GM23338 (cell line): ENCODE data around the gene EGFL8. TPM values are rescaled to one million over a fixed set of nuclear protein-coding genes. Genes with fewer than 3 reads are reported as not detected.

Experiments
- ATAC-seq: fragments of 200-7000 bp; cut with Tn5 transposase; 3 replicates; pipeline ENCODE4 v1.9.1; 2020
- DNase-seq: peaks from one replicate; pipeline ENCODE4 v3.0.0-alpha.2; 2015; ENCODE audit warnings: low spot score
- H2AFZ ChIP-seq: fragments of 200-600 bp; sonication (generic); 2 replicates; pipeline ENCODE4 v1.8.0; 2016; ENCODE audit warnings: antibody characterized with exemption, mild to moderate bottlenecking, moderate library complexity
- H3F3A ChIP-seq: fragments of 200-600 bp; sonication (generic); replicated peaks from 2 replicates; pipeline ENCODE4 v1.8.0; 2017; ENCODE audit warnings: antibody characterized with exemption, mixed run types, low read depth
- H3K27ac ChIP-seq: fragments of 200-600 bp; sonication (generic); 2 replicates; pipeline ENCODE4 v1.6.1; 2016; ENCODE audit warnings: low read depth
- H3K27me3 ChIP-seq: fragments of 200-600 bp; sonication (generic); 2 replicates; pipeline ENCODE4 v1.8.0; 2016; ENCODE audit warnings: mild to moderate bottlenecking, mixed run types, moderate library complexity; ENCODE audit not compliant: insufficient read depth
- H3K36me3 ChIP-seq: fragments of 200-600 bp; sonication (generic); 2 replicates; pipeline ENCODE4 v1.8.0; 2016; ENCODE audit warnings: mild to moderate bottlenecking; ENCODE audit not compliant: insufficient read depth
- H3K4me1 ChIP-seq: fragments of 200-600 bp; sonication (generic); 2 replicates; pipeline ENCODE4 v1.8.0; 2016; ENCODE audit warnings: mild to moderate bottlenecking, moderate library complexity; ENCODE audit not compliant: insufficient read depth
- H3K4me2 ChIP-seq: fragments of 200-600 bp; sonication (generic); 2 replicates; pipeline ENCODE4 v1.7.1; 2017; ENCODE audit warnings: mixed run types
- H3K4me3 ChIP-seq: fragments of 200-600 bp; sonication (generic); 2 replicates; pipeline ENCODE4 v1.6.1; 2016; ENCODE audit warnings: mixed run types
- H3K79me2 ChIP-seq: fragments of 200-600 bp; sonication (generic); replicated peaks from 2 replicates; pipeline ENCODE4 v1.8.0; 2017; ENCODE audit warnings: mild to moderate bottlenecking; ENCODE audit not compliant: insufficient read depth
- H3K9me2 ChIP-seq: fragments of 200-600 bp; sonication (generic); 2 replicates; pipeline ENCODE4 v1.8.0; 2017; ENCODE audit not compliant: insufficient read depth
- H4K20me1 ChIP-seq: fragments of 200-600 bp; sonication (generic); replicated peaks from 2 replicates; pipeline ENCODE4 v1.8.0; 2017; ENCODE audit warnings: mild to moderate bottlenecking; ENCODE audit not compliant: insufficient read depth
- H3K27ac Mint-ChIP-seq: 2 replicates; pipeline ENCODE4 v1.8.0; 2020; ENCODE audit warnings: inconsistent platforms, mild to moderate bottlenecking, moderate library complexity, mixed read lengths
- H3K27me3 Mint-ChIP-seq: 3 replicates; pipeline ENCODE4 v1.8.0; 2022; ENCODE audit warnings: low read depth, mild to moderate bottlenecking, moderate library complexity, mixed read lengths, inconsistent platforms; ENCODE audit not compliant: insufficient read depth, poor library complexity
- H3K36me3 Mint-ChIP-seq: 3 replicates; pipeline ENCODE4 v1.8.0; 2021; ENCODE audit warnings: low read depth, mild to moderate bottlenecking, inconsistent platforms, moderate library complexity, mixed read lengths
- H3K4me1 Mint-ChIP-seq: 3 replicates; pipeline ENCODE4 v1.8.0; 2020; ENCODE audit warnings: mild to moderate bottlenecking, inconsistent platforms, mixed read lengths
- H3K4me3 Mint-ChIP-seq: 3 replicates; pipeline ENCODE4 v1.8.0; 2021; ENCODE audit warnings: moderate library complexity, mild to moderate bottlenecking, inconsistent platforms, mixed read lengths
- H3K9me3 Mint-ChIP-seq: 3 replicates; pipeline ENCODE4 v1.8.0; 2020; ENCODE audit warnings: moderate library complexity, mild to moderate bottlenecking, inconsistent platforms, mixed read lengths
- EZH2 ChIP-seq: fragments of 200-600 bp; sonication (generic); IDR thresholded peaks from one replicate; pipeline ENCODE4 v1.8.0; 2017; ENCODE audit warnings: antibody characterized with exemption, mild to moderate bottlenecking, low read depth; ENCODE audit not compliant: unreplicated experiment
- JUNB ChIP-seq: IDR thresholded peaks from one replicate; pipeline ENCODE4 v1.6.1; 2016; ENCODE audit warnings: antibody characterized with exemption; ENCODE audit not compliant: unreplicated experiment
- NANOG ChIP-seq: IDR thresholded peaks from 2 replicates; pipeline ENCODE4 v1.6.1; 2016; ENCODE audit warnings: antibody characterized with exemption, borderline replicate concordance
- STAT1 ChIP-seq: IDR thresholded peaks from one replicate; pipeline ENCODE4 v1.6.1; 2016; ENCODE audit warnings: antibody characterized with exemption; ENCODE audit not compliant: unreplicated experiment
- polyA plus RNA-seq: library from polyadenylated mRNA; unstranded; fragments of >200 nt; fragmentation: Nextera tagmentation; extraction: Ambion mirVana; gene quantifications from 2 replicates; pipeline ENCODE4 v1.2.1, GENCODE V29; 2016
- total RNA-seq: library from RNA; depleted of rRNA; stranded (reverse); fragments of >200 nt; shearing (Covaris generic); gene quantifications from 2 replicates; pipeline ENCODE4 v1.2.3, GENCODE V29; 2014
- TF ChIP-seq, protein P1 (sequence below): IDR thresholded peaks from 2 replicates; pipeline ENCODE4 v1.6.1; 2016; ENCODE audit warnings: antibody characterized with exemption
- TF ChIP-seq, protein P2 (sequence below): IDR thresholded peaks from one replicate; pipeline ENCODE4 v1.6.1; 2018; ENCODE audit warnings: antibody characterized with exemption; ENCODE audit not compliant: unreplicated experiment
- TF ChIP-seq, protein P3 (sequence below): fragments of 250-450 bp; sonication (Bioruptor Pico); IDR thresholded peaks from 2 replicates; pipeline ENCODE4 v1.5.0; 2020; ENCODE audit warnings: mild to moderate bottlenecking, moderate library complexity

The EGFL8 gene
- total and polyA plus RNA-seq, 2 experiments from 2014 or later: 6.1 to 7.4 TPM

DNA sequence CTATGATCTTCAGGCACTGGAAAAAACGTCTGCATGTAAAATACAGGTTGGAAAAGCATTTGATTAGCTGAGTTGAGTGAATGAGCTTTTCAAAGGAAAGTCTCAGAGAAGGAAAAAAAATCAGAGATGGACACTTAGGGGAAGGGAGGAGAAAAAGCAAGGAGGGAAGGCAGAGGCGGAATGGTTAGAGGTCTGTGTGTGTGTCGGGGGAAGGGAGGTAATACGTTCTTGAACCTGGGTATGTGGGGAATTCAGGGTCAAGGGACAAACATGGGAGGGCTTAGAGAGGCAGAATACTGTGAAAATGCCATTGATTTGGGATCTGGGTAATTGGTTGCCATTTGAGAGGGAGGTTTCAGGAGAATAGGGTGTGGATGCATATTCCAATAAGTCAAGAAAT lies 17.7 kb upstream of the EGFL8 start:
- TF ChIP-seq JUNB (no peak), EZH2 (no peak), NANOG (no peak), STAT1 (no peak)
- TF ChIP-seq, protein P1, sequence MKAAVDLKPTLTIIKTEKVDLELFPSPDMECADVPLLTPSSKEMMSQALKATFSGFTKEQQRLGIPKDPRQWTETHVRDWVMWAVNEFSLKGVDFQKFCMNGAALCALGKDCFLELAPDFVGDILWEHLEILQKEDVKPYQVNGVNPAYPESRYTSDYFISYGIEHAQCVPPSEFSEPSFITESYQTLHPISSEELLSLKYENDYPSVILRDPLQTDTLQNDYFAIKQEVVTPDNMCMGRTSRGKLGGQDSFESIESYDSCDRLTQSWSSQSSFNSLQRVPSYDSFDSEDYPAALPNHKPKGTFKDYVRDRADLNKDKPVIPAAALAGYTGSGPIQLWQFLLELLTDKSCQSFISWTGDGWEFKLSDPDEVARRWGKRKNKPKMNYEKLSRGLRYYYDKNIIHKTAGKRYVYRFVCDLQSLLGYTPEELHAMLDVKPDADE: no peak
- TF ChIP-seq, protein P2, sequence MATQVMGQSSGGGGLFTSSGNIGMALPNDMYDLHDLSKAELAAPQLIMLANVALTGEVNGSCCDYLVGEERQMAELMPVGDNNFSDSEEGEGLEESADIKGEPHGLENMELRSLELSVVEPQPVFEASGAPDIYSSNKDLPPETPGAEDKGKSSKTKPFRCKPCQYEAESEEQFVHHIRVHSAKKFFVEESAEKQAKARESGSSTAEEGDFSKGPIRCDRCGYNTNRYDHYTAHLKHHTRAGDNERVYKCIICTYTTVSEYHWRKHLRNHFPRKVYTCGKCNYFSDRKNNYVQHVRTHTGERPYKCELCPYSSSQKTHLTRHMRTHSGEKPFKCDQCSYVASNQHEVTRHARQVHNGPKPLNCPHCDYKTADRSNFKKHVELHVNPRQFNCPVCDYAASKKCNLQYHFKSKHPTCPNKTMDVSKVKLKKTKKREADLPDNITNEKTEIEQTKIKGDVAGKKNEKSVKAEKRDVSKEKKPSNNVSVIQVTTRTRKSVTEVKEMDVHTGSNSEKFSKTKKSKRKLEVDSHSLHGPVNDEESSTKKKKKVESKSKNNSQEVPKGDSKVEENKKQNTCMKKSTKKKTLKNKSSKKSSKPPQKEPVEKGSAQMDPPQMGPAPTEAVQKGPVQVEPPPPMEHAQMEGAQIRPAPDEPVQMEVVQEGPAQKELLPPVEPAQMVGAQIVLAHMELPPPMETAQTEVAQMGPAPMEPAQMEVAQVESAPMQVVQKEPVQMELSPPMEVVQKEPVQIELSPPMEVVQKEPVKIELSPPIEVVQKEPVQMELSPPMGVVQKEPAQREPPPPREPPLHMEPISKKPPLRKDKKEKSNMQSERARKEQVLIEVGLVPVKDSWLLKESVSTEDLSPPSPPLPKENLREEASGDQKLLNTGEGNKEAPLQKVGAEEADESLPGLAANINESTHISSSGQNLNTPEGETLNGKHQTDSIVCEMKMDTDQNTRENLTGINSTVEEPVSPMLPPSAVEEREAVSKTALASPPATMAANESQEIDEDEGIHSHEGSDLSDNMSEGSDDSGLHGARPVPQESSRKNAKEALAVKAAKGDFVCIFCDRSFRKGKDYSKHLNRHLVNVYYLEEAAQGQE: no peak
- TF ChIP-seq, protein P3, sequence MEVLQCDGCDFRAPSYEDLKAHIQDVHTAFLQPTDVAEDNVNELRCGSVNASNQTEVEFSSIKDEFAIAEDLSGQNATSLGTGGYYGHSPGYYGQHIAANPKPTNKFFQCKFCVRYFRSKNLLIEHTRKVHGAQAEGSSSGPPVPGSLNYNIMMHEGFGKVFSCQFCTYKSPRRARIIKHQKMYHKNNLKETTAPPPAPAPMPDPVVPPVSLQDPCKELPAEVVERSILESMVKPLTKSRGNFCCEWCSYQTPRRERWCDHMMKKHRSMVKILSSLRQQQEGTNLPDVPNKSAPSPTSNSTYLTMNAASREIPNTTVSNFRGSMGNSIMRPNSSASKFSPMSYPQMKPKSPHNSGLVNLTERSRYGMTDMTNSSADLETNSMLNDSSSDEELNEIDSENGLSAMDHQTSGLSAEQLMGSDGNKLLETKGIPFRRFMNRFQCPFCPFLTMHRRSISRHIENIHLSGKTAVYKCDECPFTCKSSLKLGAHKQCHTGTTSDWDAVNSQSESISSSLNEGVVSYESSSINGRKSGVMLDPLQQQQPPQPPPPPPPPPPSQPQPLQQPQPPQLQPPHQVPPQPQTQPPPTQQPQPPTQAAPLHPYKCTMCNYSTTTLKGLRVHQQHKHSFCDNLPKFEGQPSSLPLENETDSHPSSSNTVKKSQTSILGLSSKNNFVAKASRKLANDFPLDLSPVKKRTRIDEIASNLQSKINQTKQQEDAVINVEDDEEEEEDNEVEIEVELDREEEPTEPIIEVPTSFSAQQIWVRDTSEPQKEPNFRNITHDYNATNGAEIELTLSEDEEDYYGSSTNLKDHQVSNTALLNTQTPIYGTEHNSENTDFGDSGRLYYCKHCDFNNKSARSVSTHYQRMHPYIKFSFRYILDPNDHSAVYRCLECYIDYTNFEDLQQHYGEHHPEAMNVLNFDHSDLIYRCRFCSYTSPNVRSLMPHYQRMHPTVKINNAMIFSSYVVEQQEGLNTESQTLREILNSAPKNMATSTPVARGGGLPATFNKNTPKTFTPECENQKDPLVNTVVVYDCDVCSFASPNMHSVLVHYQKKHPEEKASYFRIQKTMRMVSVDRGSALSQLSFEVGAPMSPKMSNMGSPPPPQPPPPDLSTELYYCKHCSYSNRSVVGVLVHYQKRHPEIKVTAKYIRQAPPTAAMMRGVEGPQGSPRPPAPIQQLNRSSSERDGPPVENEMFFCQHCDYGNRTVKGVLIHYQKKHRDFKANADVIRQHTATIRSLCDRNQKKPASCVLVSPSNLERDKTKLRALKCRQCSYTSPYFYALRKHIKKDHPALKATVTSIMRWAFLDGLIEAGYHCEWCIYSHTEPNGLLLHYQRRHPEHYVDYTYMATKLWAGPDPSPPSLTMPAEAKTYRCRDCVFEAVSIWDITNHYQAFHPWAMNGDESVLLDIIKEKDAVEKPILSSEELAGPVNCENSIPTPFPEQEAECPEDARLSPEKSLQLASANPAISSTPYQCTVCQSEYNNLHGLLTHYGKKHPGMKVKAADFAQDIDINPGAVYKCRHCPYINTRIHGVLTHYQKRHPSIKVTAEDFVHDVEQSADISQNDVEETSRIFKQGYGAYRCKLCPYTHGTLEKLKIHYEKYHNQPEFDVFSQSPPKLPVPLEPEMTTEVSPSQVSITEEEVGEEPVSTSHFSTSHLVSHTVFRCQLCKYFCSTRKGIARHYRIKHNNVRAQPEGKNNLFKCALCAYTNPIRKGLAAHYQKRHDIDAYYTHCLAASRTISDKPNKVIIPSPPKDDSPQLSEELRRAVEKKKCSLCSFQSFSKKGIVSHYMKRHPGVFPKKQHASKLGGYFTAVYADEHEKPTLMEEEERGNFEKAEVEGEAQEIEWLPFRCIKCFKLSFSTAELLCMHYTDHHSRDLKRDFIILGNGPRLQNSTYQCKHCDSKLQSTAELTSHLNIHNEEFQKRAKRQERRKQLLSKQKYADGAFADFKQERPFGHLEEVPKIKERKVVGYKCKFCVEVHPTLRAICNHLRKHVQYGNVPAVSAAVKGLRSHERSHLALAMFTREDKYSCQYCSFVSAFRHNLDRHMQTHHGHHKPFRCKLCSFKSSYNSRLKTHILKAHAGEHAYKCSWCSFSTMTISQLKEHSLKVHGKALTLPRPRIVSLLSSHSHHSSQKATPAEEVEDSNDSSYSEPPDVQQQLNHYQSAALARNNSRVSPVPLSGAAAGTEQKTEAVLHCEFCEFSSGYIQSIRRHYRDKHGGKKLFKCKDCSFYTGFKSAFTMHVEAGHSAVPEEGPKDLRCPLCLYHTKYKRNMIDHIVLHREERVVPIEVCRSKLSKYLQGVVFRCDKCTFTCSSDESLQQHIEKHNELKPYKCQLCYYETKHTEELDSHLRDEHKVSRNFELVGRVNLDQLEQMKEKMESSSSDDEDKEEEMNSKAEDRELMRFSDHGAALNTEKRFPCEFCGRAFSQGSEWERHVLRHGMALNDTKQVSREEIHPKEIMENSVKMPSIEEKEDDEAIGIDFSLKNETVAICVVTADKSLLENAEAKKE (CRISPR knock-in tag): no peak
- peak overlapping the region; percentile 79 for H3K27ac Mint-ChIP-seq
- no peaks in the 10 kb centered on the region for H3K36me3 Mint-ChIP-seq
- peaks cover 25% of the 10 kb centered on the region for H3K27me3 Mint-ChIP-seq
- H2AFZ ChIP-seq: no peak overlapping the region
- H3K4me1 ChIP-seq: peaks cover 28% of the 10 kb centered on the region
- no peak for ATAC-seq
- H3K9me2 ChIP-seq: no peaks in the 10 kb centered on the region; the same call in 1 of the 2 replicates
- peak; percentile 69 for DNase-seq
- no peaks in the 10 kb centered on the region for H3K79me2 ChIP-seq
- peak overlapping the region; percentile 45 for H3K4me2 ChIP-seq
- peak overlapping the region; percentile 29 for H3K4me3 Mint-ChIP-seq
- peaks cover 29% of the 10 kb centered on the region for H3K27me3 ChIP-seq
- peaks cover 45% of the 10 kb centered on the region for H3K4me1 Mint-ChIP-seq
- H3K27ac ChIP-seq: no peak overlapping the region
- H4K20me1 ChIP-seq: 0 out of 2 replicates have a peak, but pooled peaks cover 5% of the 10 kb centered on the region
- H3K4me3 ChIP-seq: no peak overlapping the region
- H3K9me3 Mint-ChIP-seq: no peaks in the 10 kb centered on the region; the same call in 2 of the 3 replicates
- H3F3A ChIP-seq: peaks cover 9% of the 10 kb centered on the region
- no peaks in the 10 kb centered on the region for H3K36me3 ChIP-seq
